Brain microvascular endothelial cell (primary cell): Measurements from ENCODE around the gene OTUD3.
"Not testable (repeated sequence)": the region's sequence is repeated elsewhere in the genome, so short reads cannot be mapped to it uniquely, and the experiment has no call there.

Source experiments
- DNase-seq: peaks from one replicate; pipeline ENCODE4 v3.0.0-alpha.2; 2020
- H3K27ac ChIP-seq: fragments of 250-450 bp; sonication (Bioruptor Pico); 2 replicates; pipeline ENCODE4 v1.5.1; 2020; ENCODE audit warnings: mild to moderate bottlenecking, moderate library complexity
- H3K27me3 ChIP-seq: fragments of 250-450 bp; sonication (Bioruptor Pico); replicated peaks from 2 replicates; pipeline ENCODE4 v1.5.1; 2020; ENCODE audit warnings: mild to moderate bottlenecking
- H3K36me3 ChIP-seq: fragments of 250-450 bp; sonication (Bioruptor Pico); replicated peaks from 2 replicates; pipeline ENCODE4 v1.5.1; 2020; ENCODE audit warnings: mild to moderate bottlenecking
- H3K4me3 ChIP-seq: 2 replicates; pipeline ENCODE4 v1.5.1; 2011; ENCODE audit warnings: low read depth, mild to moderate bottlenecking, control low read depth, low read length, moderate library complexity
- CTCF ChIP-seq: IDR thresholded peaks from 2 replicates; pipeline ENCODE4 v1.5.1; 2011; ENCODE audit warnings: low read depth, mild to moderate bottlenecking, moderate library complexity, low read length, control low read depth, inconsistent platforms; ENCODE audit errors: missing control alignments
- in situ Hi-C: cut with HindIII; loops from 2 replicates; pipeline ENCODE4 v1.10.0; 2017; ENCODE audit warnings: low sequenced_read_pairs, low pct_ligation_motif_present

OTUD3 gene

GRCh38 chr1:19877181-19877750 is 4.9 kb upstream of the OTUD3 start:
- Histone ChIP-seq H3K4me3 (no peak overlapping the region), H3K27me3 (peaks cover 2% of the 10 kb centered on the region), H3K36me3 (no peaks in the 10 kb centered on the region), H3K27ac (no peak overlapping the region)
- in situ Hi-C loops, result no loop called here
- no peak for TF ChIP-seq CTCF
- no peak for DNase-seq

GRCh38 chr1:19877821-19878636 is 4.2 kb upstream of the OTUD3 start:
- no peak for DNase-seq
- H3K36me3 ChIP-seq, result no peaks in the 10 kb centered on the region
- H3K27ac ChIP-seq, result no peak overlapping the region
- peaks cover 2% of the 10 kb centered on the region for H3K27me3 ChIP-seq
- no peak for TF ChIP-seq CTCF
- no peak overlapping the region for H3K4me3 ChIP-seq
- in situ Hi-C loops, result no loop called here

- Histone ChIP-seq H3K36me3 (no peaks in the 10 kb centered on the region), H3K27me3 (peaks cover 2% of the 10 kb centered on the region), H3K27ac (no peak overlapping the region), H3K4me3 (no peak overlapping the region)
- DNase-seq, result no peak
- in situ Hi-C loops, result no loop called here
- TF ChIP-seq CTCF, result no peak
Measured at GRCh38 chr1:19878637-19878985, 3.6 kb upstream of the OTUD3 start.

GRCh38 chr1:19879227-19879626 is 3.0 kb upstream of the OTUD3 start:
- Histone ChIP-seq H3K36me3 (no peaks in the 10 kb centered on the region), H3K27ac (no peak overlapping the region), H3K4me3 (no peak overlapping the region), H3K27me3 (peaks cover 2% of the 10 kb centered on the region)
- no peak for TF ChIP-seq CTCF
- in situ Hi-C loops, result no loop called here
- DNase-seq, result no peak

- H3K36me3 ChIP-seq, result no peaks in the 10 kb centered on the region
- no peak overlapping the region for H3K4me3 ChIP-seq
- DNase-seq, result no peak
- no peak for TF ChIP-seq CTCF
- peaks cover 2% of the 10 kb centered on the region for H3K27me3 ChIP-seq
- in situ Hi-C loops, result no loop called here
- H3K27ac ChIP-seq, result no peak overlapping the region
Measured at GRCh38 chr1:19879661-19880060, 2.5 kb upstream of the OTUD3 start.

- DNase-seq, H3K27me3 ChIP-seq, in situ Hi-C loops, H3K27ac ChIP-seq, H3K36me3 ChIP-seq, H3K4me3 ChIP-seq: not testable (repeated sequence)
Measured at GRCh38 chr1:19880841-19881240, 1.4 kb upstream of the OTUD3 start.
